Stimulated activated CD4-positive, alpha-beta T cell treated with anti-CD3 and anti-CD28 coated beads, Interleukin-2, amount 100 ng/mL, for 4 hours (primary cell): Measurements from ENCODE around the gene GYPC.

Experiments used
- DNase-seq: peaks from one replicate; pipeline ENCODE4 v3.0.0-alpha.2; 2020; ENCODE audit warnings: low read depth

GYPC gene

GRCh38 chr2:126732682-126733245 lies 76.8 kb downstream of the GYPC start:
- no peak for DNase-seq

- DNase-seq, result no peak
These were observed 77.8 kb downstream of the GYPC start for GRCh38 chr2:126733795-126734194.

GRCh38 chr2:126736133-126736874 lies 80.3 kb downstream of the GYPC start:
- DNase-seq, result no peak

- no peak for DNase-seq
These were observed 83.2 kb downstream of the GYPC start for GRCh38 chr2:126739141-126739540.

GRCh38 chr2:126744640-126745039 lies 88.7 kb downstream of the GYPC start:
- no peak for DNase-seq
